Measurements from ENCODE around the gene FRS2. TPM values are rescaled to one million over a fixed set of nuclear protein-coding genes. Genes with fewer than 3 reads are reported as not detected.
"Not testable (repeated sequence)": the region's sequence is repeated elsewhere in the genome, so short reads cannot be mapped to it uniquely, and the experiment has no call there.

FRS2 gene
- total RNA-seq, 2 experiments from 2014 or later = 9.5 to 10.4 TPM

GRCh38 chr12:69438539-69438938 is 31.6 kb upstream of the FRS2 start:
- no peaks in the 10 kb centered on the region for H3K9me3 Mint-ChIP-seq (ENCODE audit: low read depth)

GRCh38 chr12:69440016-69440415 is 30.2 kb upstream of the FRS2 start:
- Mint-ChIP-seq H3K9me3 (ENCODE audit: low read depth) (no peaks in the 10 kb centered on the region), H3K4me1 (no peaks in the 10 kb centered on the region), H3K27ac (no peak overlapping the region), H3K36me3 (ENCODE audit: low read depth) (no peaks in the 10 kb centered on the region), H3K4me3 (no peak overlapping the region), H3K27me3 (peaks cover 1% of the 10 kb centered on the region)
- DNase-seq (no peak), ATAC-seq (no peak)
- CTCF ChIA-PET = no interaction called here
- POLR2A ChIA-PET = no interaction called here
- intact Hi-C loops (cut with DNase I, micrococcal nuclease) = no loop called here

More at GRCh38 chr12:69438539-69438938, 31.6 kb upstream of the FRS2 start:
- Mint-ChIP-seq H3K4me3 (no peak overlapping the region), H3K4me1 (no peaks in the 10 kb centered on the region), H3K36me3 (ENCODE audit: low read depth) (no peaks in the 10 kb centered on the region), H3K27me3 (no peaks in the 10 kb centered on the region), H3K27ac (no peak overlapping the region)
- POLR2A ChIA-PET = no interaction called here
- intact Hi-C loops (cut with DNase I, micrococcal nuclease) = no loop called here
- DNase-seq (no peak), ATAC-seq (no peak)
- CTCF ChIA-PET = interaction anchor here (0.6 to 1.2 kb wide), 2 partner anchors 15 to 35 kb away, joined by 3 read pairs; no protein-coding TSS in a partner anchor

GRCh38 chr12:69440886-69441285 is 29.3 kb upstream of the FRS2 start:
- no peak for DNase-seq
- ChIA-PET POLR2A (no interaction called here), CTCF (no interaction called here)
- no peak overlapping the region for H3K27ac Mint-ChIP-seq
- H3K4me3 Mint-ChIP-seq = no peak overlapping the region
- intact Hi-C loops (cut with DNase I, micrococcal nuclease) = no loop called here
- no peaks in the 10 kb centered on the region for H3K9me3 Mint-ChIP-seq (ENCODE audit: low read depth)
- no peaks in the 10 kb centered on the region for H3K36me3 Mint-ChIP-seq (ENCODE audit: low read depth)
- ATAC-seq = no peak
- no peaks in the 10 kb centered on the region for H3K4me1 Mint-ChIP-seq
- H3K27me3 Mint-ChIP-seq = peaks cover 1% of the 10 kb centered on the region

- DNase-seq = no peak
- no peaks in the 10 kb centered on the region for H3K4me1 Mint-ChIP-seq
- no peak overlapping the region for H3K4me3 Mint-ChIP-seq
- H3K9me3 Mint-ChIP-seq (ENCODE audit: low read depth) = no peaks in the 10 kb centered on the region
- H3K27ac Mint-ChIP-seq = no peak overlapping the region
- ChIA-PET CTCF (no interaction called here), POLR2A (no interaction called here)
- intact Hi-C loops (cut with DNase I, micrococcal nuclease) = no loop called here
- no peaks in the 10 kb centered on the region for H3K36me3 Mint-ChIP-seq (ENCODE audit: low read depth)
- ATAC-seq = no peak
- peaks cover 1% of the 10 kb centered on the region for H3K27me3 Mint-ChIP-seq
Measured at GRCh38 chr12:69442894-69443293, 27.3 kb upstream of the FRS2 start.

- intact Hi-C loops (cut with DNase I, micrococcal nuclease) = no loop called here
- Mint-ChIP-seq H3K36me3 (ENCODE audit: low read depth) (no peaks in the 10 kb centered on the region), H3K27ac (no peak overlapping the region), H3K4me1 (no peaks in the 10 kb centered on the region), H3K9me3 (ENCODE audit: low read depth) (no peaks in the 10 kb centered on the region), H3K27me3 (peaks cover 1% of the 10 kb centered on the region), H3K4me3 (no peak overlapping the region)
- ChIA-PET CTCF (interaction anchor here (1.1 kb wide), 1 partner anchor 110 kb away, joined by 3 read pairs; no protein-coding TSS in a partner anchor), POLR2A (no interaction called here)
- DNase-seq (no peak), ATAC-seq (no peak)
Measured at GRCh38 chr12:69443916-69444315, 26.3 kb upstream of the FRS2 start.

- ChIA-PET CTCF (no interaction called here), POLR2A (no interaction called here)
- ATAC-seq (no peak), DNase-seq (no peak)
- no peak overlapping the region for H3K4me3 Mint-ChIP-seq
- H3K27me3 Mint-ChIP-seq = peaks cover 1% of the 10 kb centered on the region
- no peaks in the 10 kb centered on the region for H3K36me3 Mint-ChIP-seq (ENCODE audit: low read depth)
- no peaks in the 10 kb centered on the region for H3K9me3 Mint-ChIP-seq (ENCODE audit: low read depth)
- no peak overlapping the region for H3K27ac Mint-ChIP-seq
- H3K4me1 Mint-ChIP-seq = no peaks in the 10 kb centered on the region
- intact Hi-C loops (cut with DNase I, micrococcal nuclease) = no loop called here
Measured at GRCh38 chr12:69447892-69448291, 22.3 kb upstream of the FRS2 start.

- CTCF ChIA-PET; H3K9me3 Mint-ChIP-seq (ENCODE audit: low read depth); POLR2A ChIA-PET; H3K4me1 Mint-ChIP-seq; DNase-seq; ATAC-seq; H3K36me3 Mint-ChIP-seq (ENCODE audit: low read depth); intact Hi-C loops (cut with DNase I, micrococcal nuclease); H3K4me3 Mint-ChIP-seq; H3K27ac Mint-ChIP-seq; H3K27me3 Mint-ChIP-seq: not testable (repeated sequence)
Measured at GRCh38 chr12:69452598-69453132, 17.5 kb upstream of the FRS2 start.

- Mint-ChIP-seq H3K4me3 (no peak overlapping the region), H3K9me3 (ENCODE audit: low read depth) (no peaks in the 10 kb centered on the region), H3K27ac (no peak overlapping the region), H3K4me1 (no peaks in the 10 kb centered on the region), H3K27me3 (peaks cover 2% of the 10 kb centered on the region), H3K36me3 (ENCODE audit: low read depth) (no peaks in the 10 kb centered on the region)
- intact Hi-C loops (cut with DNase I, micrococcal nuclease) = no loop called here
- DNase-seq (no peak), ATAC-seq (no peak)
- ChIA-PET POLR2A (no interaction called here), CTCF (no interaction called here)
Measured at GRCh38 chr12:69456239-69456638, 13.9 kb upstream of the FRS2 start.

GRCh38 chr12:69457433-69457832 is 12.8 kb upstream of the FRS2 start:
- CTCF ChIA-PET = no interaction called here
- intact Hi-C loops (cut with DNase I, micrococcal nuclease) = no loop called here

GRCh38 chr12:69459477-69459876 is 10.7 kb upstream of the FRS2 start:
- H3K9me3 Mint-ChIP-seq (ENCODE audit: low read depth) = no peaks in the 10 kb centered on the region
- CTCF ChIA-PET = no interaction called here
- intact Hi-C loops (cut with DNase I, micrococcal nuclease) = no loop called here
- no peaks in the 10 kb centered on the region for H3K36me3 Mint-ChIP-seq (ENCODE audit: low read depth)
- H3K27ac Mint-ChIP-seq = no peak overlapping the region
- H3K27me3 Mint-ChIP-seq = peaks cover 2% of the 10 kb centered on the region
- no peak for DNase-seq
- no peak overlapping the region for H3K4me3 Mint-ChIP-seq
- ATAC-seq = no peak
- POLR2A ChIA-PET = no interaction called here
- H3K4me1 Mint-ChIP-seq = no peaks in the 10 kb centered on the region

More at GRCh38 chr12:69457433-69457832, 12.8 kb upstream of the FRS2 start:
- ATAC-seq (no peak), DNase-seq (no peak)
- Mint-ChIP-seq H3K36me3 (ENCODE audit: low read depth) (no peaks in the 10 kb centered on the region), H3K4me1 (no peaks in the 10 kb centered on the region), H3K9me3 (ENCODE audit: low read depth) (no peaks in the 10 kb centered on the region), H3K27me3 (peaks cover 2% of the 10 kb centered on the region), H3K4me3 (no peak overlapping the region), H3K27ac (no peak overlapping the region)
- POLR2A ChIA-PET = no interaction called here

GRCh38 chr12:69464428-69464827 is 5.8 kb upstream of the FRS2 start:
- DNase-seq = no peak
- no peak overlapping the region for H3K4me3 Mint-ChIP-seq
- intact Hi-C loops (cut with DNase I, micrococcal nuclease) = no loop called here
- CTCF ChIA-PET = interaction anchor here (1.2 to 2.1 kb wide), 2 partner anchors 14 to 106 kb away, joined by 4 to 5 read pairs; no protein-coding TSS in a partner anchor
- H3K27me3 Mint-ChIP-seq = no peaks in the 10 kb centered on the region
- H3K4me1 Mint-ChIP-seq = peaks cover 6% of the 10 kb centered on the region
- no peak for ATAC-seq
- H3K36me3 Mint-ChIP-seq (ENCODE audit: low read depth) = no peaks in the 10 kb centered on the region
- POLR2A ChIA-PET = no interaction called here
- H3K9me3 Mint-ChIP-seq (ENCODE audit: low read depth) = no peaks in the 10 kb centered on the region
- H3K27ac Mint-ChIP-seq = no peak overlapping the region

GRCh38 chr12:69466867-69467266 is 3.3 kb upstream of the FRS2 start:
- no peak for DNase-seq
- H3K27me3 Mint-ChIP-seq = no peaks in the 10 kb centered on the region
- CTCF ChIA-PET = interaction anchor here (1.1 kb wide), 2 partner anchors 22 to 104 kb away, joined by 3 read pairs; no protein-coding TSS in a partner anchor

More at GRCh38 chr12:69466867-69467266, 3.3 kb upstream of the FRS2 start:
- peaks cover 1% of the 10 kb centered on the region for H3K36me3 Mint-ChIP-seq (ENCODE audit: low read depth)
- no peak for ATAC-seq
- peaks cover 21% of the 10 kb centered on the region for H3K4me1 Mint-ChIP-seq
- H3K9me3 Mint-ChIP-seq (ENCODE audit: low read depth) = no peaks in the 10 kb centered on the region
- no peak overlapping the region for H3K4me3 Mint-ChIP-seq
- intact Hi-C loops (cut with DNase I, micrococcal nuclease) = no loop called here
- POLR2A ChIA-PET = no interaction called here
- H3K27ac Mint-ChIP-seq = no peak overlapping the region
